Measurements from ENCODE around the gene PREB.

The PREB gene

GRCh38 chr2:27149570-27150405 lies 15.4 kb upstream of the PREB start:
- TF ChIP-seq CTCF (IDR thresholded peaks at IDR 0.05) = no peak
- peaks cover 17% of the 10 kb centered on the region for H3K27me3 Mint-ChIP-seq (ENCODE audit: low read depth, poor library complexity)

GRCh38 chr2:27148801-27149439 lies 14.5 kb upstream of the PREB start, which contains the start of gene TCF23:
Gene TCF23, plus strand, starts transcription at chr2:27149004. Its CDS starts 130 bp downstream, at chr2:27149134.
- DNase-seq = no peak
- Mint-ChIP-seq H3K36me3 (ENCODE audit: low read depth) (no peaks in the 10 kb centered on the region), H3K4me1 (peaks cover 37% of the 10 kb centered on the region), H3K9me3 (no peaks in the 10 kb centered on the region), H3K4me3 (no peak within 1 kb of the TSS), H3K27ac (no peak within 1 kb of the TSS), H3K27me3 (ENCODE audit: low read depth, poor library complexity) (peaks cover 25% of the 10 kb centered on the region)
- no peak for TF ChIP-seq CTCF (IDR thresholded peaks at IDR 0.05)

More at GRCh38 chr2:27149570-27150405, 15.4 kb upstream of the PREB start:
- H3K9me3 Mint-ChIP-seq = no peaks in the 10 kb centered on the region
- H3K36me3 Mint-ChIP-seq (ENCODE audit: low read depth) = no peaks in the 10 kb centered on the region
- no peak for DNase-seq
- no peak overlapping the region for H3K27ac Mint-ChIP-seq
- no peak overlapping the region for H3K4me3 Mint-ChIP-seq
- peaks cover 45% of the 10 kb centered on the region for H3K4me1 Mint-ChIP-seq

- H3K4me1 Mint-ChIP-seq = peaks cover 32% of the 10 kb centered on the region
- H3K27me3 Mint-ChIP-seq (ENCODE audit: low read depth, poor library complexity) = peaks cover 34% of the 10 kb centered on the region
- no peak overlapping the region for H3K4me3 Mint-ChIP-seq
- H3K27ac Mint-ChIP-seq = no peak overlapping the region
- TF ChIP-seq CTCF (IDR thresholded peaks at IDR 0.05) = no peak
- peaks cover 6% of the 10 kb centered on the region for H3K9me3 Mint-ChIP-seq
- H3K36me3 Mint-ChIP-seq (ENCODE audit: low read depth) = no peaks in the 10 kb centered on the region
- no peak for DNase-seq
These were observed 13.5 kb upstream of the PREB start for GRCh38 chr2:27147935-27148334.

GRCh38 chr2:27145682-27146081 lies 11.2 kb upstream of the PREB start:
- Mint-ChIP-seq H3K4me1 (peaks cover 28% of the 10 kb centered on the region), H3K27ac (no peak overlapping the region), H3K4me3 (no peak overlapping the region), H3K36me3 (ENCODE audit: low read depth) (no peaks in the 10 kb centered on the region), H3K27me3 (ENCODE audit: low read depth, poor library complexity) (peaks cover 49% of the 10 kb centered on the region), H3K9me3 (peaks cover 11% of the 10 kb centered on the region)
- no peak for TF ChIP-seq CTCF (IDR thresholded peaks at IDR 0.05)
- DNase-seq = no peak

GRCh38 chr2:27143285-27143684 lies 8.8 kb upstream of the PREB start:
- H3K27me3 Mint-ChIP-seq (ENCODE audit: low read depth, poor library complexity) = peaks cover 51% of the 10 kb centered on the region
- TF ChIP-seq CTCF (IDR thresholded peaks at IDR 0.05) = no peak
- no peak overlapping the region for H3K27ac Mint-ChIP-seq
- DNase-seq = no peak
- H3K4me3 Mint-ChIP-seq = no peak overlapping the region
- H3K36me3 Mint-ChIP-seq (ENCODE audit: low read depth) = no peaks in the 10 kb centered on the region
- peaks cover 21% of the 10 kb centered on the region for H3K4me1 Mint-ChIP-seq
- peaks cover 11% of the 10 kb centered on the region for H3K9me3 Mint-ChIP-seq
